GM23338 (cell line): Measurements from ENCODE around the gene DLST. TPM values are rescaled to one million over a fixed set of nuclear protein-coding genes. Genes with fewer than 3 reads are reported as not detected.
A peak's percentile ranks its signal among the peaks of the same experiment; 100 is the strongest.

ENCODE experiments used
- ATAC-seq: fragments of 200-7000 bp; cut with Tn5 transposase; 3 replicates; pipeline ENCODE4 v1.9.1; 2020
- DNase-seq: peaks from one replicate; pipeline ENCODE4 v3.0.0-alpha.2; 2015; ENCODE audit warnings: low spot score
- H2AFZ ChIP-seq: fragments of 200-600 bp; sonication (generic); 2 replicates; pipeline ENCODE4 v1.8.0; 2016; ENCODE audit warnings: antibody characterized with exemption, mild to moderate bottlenecking, moderate library complexity
- H3F3A ChIP-seq: fragments of 200-600 bp; sonication (generic); replicated peaks from 2 replicates; pipeline ENCODE4 v1.8.0; 2017; ENCODE audit warnings: antibody characterized with exemption, mixed run types, low read depth
- H3K27ac ChIP-seq: fragments of 200-600 bp; sonication (generic); 2 replicates; pipeline ENCODE4 v1.6.1; 2016; ENCODE audit warnings: low read depth
- H3K27me3 ChIP-seq: fragments of 200-600 bp; sonication (generic); 2 replicates; pipeline ENCODE4 v1.8.0; 2016; ENCODE audit warnings: mild to moderate bottlenecking, mixed run types, moderate library complexity; ENCODE audit not compliant: insufficient read depth
- H3K36me3 ChIP-seq: fragments of 200-600 bp; sonication (generic); 2 replicates; pipeline ENCODE4 v1.8.0; 2016; ENCODE audit warnings: mild to moderate bottlenecking; ENCODE audit not compliant: insufficient read depth
- H3K4me1 ChIP-seq: fragments of 200-600 bp; sonication (generic); 2 replicates; pipeline ENCODE4 v1.8.0; 2016; ENCODE audit warnings: mild to moderate bottlenecking, moderate library complexity; ENCODE audit not compliant: insufficient read depth
- H3K4me2 ChIP-seq: fragments of 200-600 bp; sonication (generic); 2 replicates; pipeline ENCODE4 v1.7.1; 2017; ENCODE audit warnings: mixed run types
- H3K4me3 ChIP-seq: fragments of 200-600 bp; sonication (generic); 2 replicates; pipeline ENCODE4 v1.6.1; 2016; ENCODE audit warnings: mixed run types
- H3K79me2 ChIP-seq: fragments of 200-600 bp; sonication (generic); replicated peaks from 2 replicates; pipeline ENCODE4 v1.8.0; 2017; ENCODE audit warnings: mild to moderate bottlenecking; ENCODE audit not compliant: insufficient read depth
- H3K9me2 ChIP-seq: fragments of 200-600 bp; sonication (generic); 2 replicates; pipeline ENCODE4 v1.8.0; 2017; ENCODE audit not compliant: insufficient read depth
- H4K20me1 ChIP-seq: fragments of 200-600 bp; sonication (generic); replicated peaks from 2 replicates; pipeline ENCODE4 v1.8.0; 2017; ENCODE audit warnings: mild to moderate bottlenecking; ENCODE audit not compliant: insufficient read depth
- H3K27ac Mint-ChIP-seq: 2 replicates; pipeline ENCODE4 v1.8.0; 2020; ENCODE audit warnings: inconsistent platforms, mild to moderate bottlenecking, moderate library complexity, mixed read lengths
- H3K27me3 Mint-ChIP-seq: 3 replicates; pipeline ENCODE4 v1.8.0; 2022; ENCODE audit warnings: low read depth, mild to moderate bottlenecking, moderate library complexity, mixed read lengths, inconsistent platforms; ENCODE audit not compliant: insufficient read depth, poor library complexity
- H3K36me3 Mint-ChIP-seq: 3 replicates; pipeline ENCODE4 v1.8.0; 2021; ENCODE audit warnings: low read depth, mild to moderate bottlenecking, inconsistent platforms, moderate library complexity, mixed read lengths
- H3K4me1 Mint-ChIP-seq: 3 replicates; pipeline ENCODE4 v1.8.0; 2020; ENCODE audit warnings: mild to moderate bottlenecking, inconsistent platforms, mixed read lengths
- H3K4me3 Mint-ChIP-seq: 3 replicates; pipeline ENCODE4 v1.8.0; 2021; ENCODE audit warnings: moderate library complexity, mild to moderate bottlenecking, inconsistent platforms, mixed read lengths
- H3K9me3 Mint-ChIP-seq: 3 replicates; pipeline ENCODE4 v1.8.0; 2020; ENCODE audit warnings: moderate library complexity, mild to moderate bottlenecking, inconsistent platforms, mixed read lengths
- CREB1 ChIP-seq: fragments of 250-450 bp; sonication (Bioruptor Pico); IDR thresholded peaks from 2 replicates; pipeline ENCODE4 v1.5.0; 2020; ENCODE audit warnings: low read depth, mild to moderate bottlenecking, moderate library complexity
- CTCF ChIP-seq, 2 experiments: fragments of 200-600 bp in 1 of 2; sonication (generic) in 1 of 2; conservative IDR thresholded peaks; 2 replicates each; pipeline versions ENCODE4 v1.5.1 to v1.6.1; 2016 to 2017; ENCODE audit warnings: antibody characterized with exemption in 2 of 2, low read depth in 2 of 2, mild to moderate bottlenecking in 2 of 2, moderate library complexity in 1 of 2
- ETS1 ChIP-seq: IDR thresholded peaks from 2 replicates; pipeline ENCODE4 v1.6.1; 2016; ENCODE audit warnings: antibody characterized with exemption
- EZH2phosphoT487 ChIP-seq: fragments of 200-600 bp; sonication (generic); IDR thresholded peaks from one replicate; pipeline ENCODE4 v1.8.1; 2018; ENCODE audit warnings: antibody characterized with exemption; ENCODE audit not compliant: unreplicated experiment
- JUNB ChIP-seq: IDR thresholded peaks from one replicate; pipeline ENCODE4 v1.6.1; 2016; ENCODE audit warnings: antibody characterized with exemption; ENCODE audit not compliant: unreplicated experiment
- NANOG ChIP-seq: IDR thresholded peaks from 2 replicates; pipeline ENCODE4 v1.6.1; 2016; ENCODE audit warnings: antibody characterized with exemption, borderline replicate concordance
- STAT1 ChIP-seq: IDR thresholded peaks from one replicate; pipeline ENCODE4 v1.6.1; 2016; ENCODE audit warnings: antibody characterized with exemption; ENCODE audit not compliant: unreplicated experiment
- ZNF114 ChIP-seq: fragments of 250-450 bp; sonication (Bioruptor Pico); IDR thresholded peaks from 2 replicates; pipeline ENCODE4 v1.5.0; 2020; ENCODE audit warnings: mild to moderate bottlenecking, moderate library complexity
- ZNF331 ChIP-seq: fragments of 250-450 bp; sonication (Bioruptor Pico); IDR thresholded peaks from 2 replicates; pipeline ENCODE4 v1.5.0; 2020; ENCODE audit warnings: low read depth, mild to moderate bottlenecking, moderate library complexity
- polyA plus RNA-seq: library from polyadenylated mRNA; unstranded; fragments of >200 nt; fragmentation: Nextera tagmentation; extraction: Ambion mirVana; gene quantifications from 2 replicates; pipeline ENCODE4 v1.2.1, GENCODE V29; 2016
- total RNA-seq: library from RNA; depleted of rRNA; stranded (reverse); fragments of >200 nt; shearing (Covaris generic); gene quantifications from 2 replicates; pipeline ENCODE4 v1.2.3, GENCODE V29; 2014

The DLST gene
- total and polyA plus RNA-seq, 2 experiments from 2014 or later, result 11.2 to 106 TPM

DNA sequence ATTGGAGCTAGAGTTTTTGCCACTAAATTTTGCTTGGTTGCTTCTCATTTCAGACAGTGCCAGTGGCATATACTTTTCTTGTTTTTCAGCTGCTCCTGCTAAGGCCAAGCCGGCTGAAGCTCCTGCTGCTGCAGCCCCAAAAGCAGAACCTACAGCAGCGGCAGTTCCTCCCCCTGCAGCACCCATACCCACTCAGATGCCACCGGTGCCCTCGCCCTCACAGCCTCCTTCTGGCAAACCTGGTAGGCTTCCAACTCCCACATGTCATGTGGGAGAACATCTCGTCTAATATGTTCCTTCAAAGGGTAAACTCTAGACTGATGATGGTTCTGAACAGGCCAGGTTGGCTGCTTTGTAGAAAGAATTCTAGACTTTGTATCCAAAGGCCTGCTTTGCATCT is 11.0 kb downstream of the DLST start:
- Histone ChIP-seq H3K4me3 (no peak overlapping the region), H4K20me1 (peaks cover 54% of the 10 kb centered on the region), H2AFZ (no peak overlapping the region), H3K79me2 (peaks cover 17% of the 10 kb centered on the region), H3K36me3 (peaks cover 61% of the 10 kb centered on the region), H3F3A (0 out of 2 replicates have a peak, but pooled peaks cover 6% of the 10 kb centered on the region), H3K4me2 (no peak overlapping the region), H3K27me3 (no peaks in the 10 kb centered on the region), H3K9me2 (no peaks in the 10 kb centered on the region), H3K4me1 (peaks cover 7% of the 10 kb centered on the region; the same call in 1 of the 2 replicates), H3K27ac (no peak overlapping the region)
- Mint-ChIP-seq H3K27ac (no peak overlapping the region), H3K4me1 (peaks cover 14% of the 10 kb centered on the region; the same call in 2 of the 3 replicates), H3K4me3 (no peak overlapping the region), H3K27me3 (no peaks in the 10 kb centered on the region), H3K36me3 (peaks cover 88% of the 10 kb centered on the region), H3K9me3 (no peaks in the 10 kb centered on the region)
- no peak for DNase-seq
- TF ChIP-seq NANOG (no peak), CTCF (conservative IDR thresholded peaks at IDR 0.05; ENCODE audit: low read depth in 2 of 2) (no peak), ZNF114 (CRISPR knock-in tag) (no peak), ETS1 (no peak), STAT1 (no peak), JUNB (no peak)
- no peak for ATAC-seq

GRCh38 chr14:74893614-74894091 is 11.9 kb downstream of the DLST start:
- Histone ChIP-seq H2AFZ (no peak overlapping the region), H3F3A (0 out of 2 replicates have a peak, but pooled peaks cover 7% of the 10 kb centered on the region), H3K79me2 (peaks cover 8% of the 10 kb centered on the region), H3K36me3 (peaks cover 69% of the 10 kb centered on the region), H3K4me1 (no peaks in the 10 kb centered on the region), H3K4me2 (no peak overlapping the region), H3K27me3 (no peaks in the 10 kb centered on the region), H3K9me2 (no peaks in the 10 kb centered on the region), H3K4me3 (no peak overlapping the region), H4K20me1 (peaks cover 53% of the 10 kb centered on the region), H3K27ac (no peak overlapping the region)
- H3K27ac Mint-ChIP-seq, result 0 out of 2 replicates have a peak overlapping the region, but pooled peaks have one; percentile 5
- peaks cover 93% of the 10 kb centered on the region for H3K36me3 Mint-ChIP-seq
- ATAC-seq, result no peak
- H3K9me3 Mint-ChIP-seq, result no peaks in the 10 kb centered on the region
- DNase-seq, result no peak
- H3K4me3 Mint-ChIP-seq, result no peak overlapping the region
- H3K4me1 Mint-ChIP-seq, result peaks cover 5% of the 10 kb centered on the region; the same call in 2 of the 3 replicates
- no peaks in the 10 kb centered on the region for H3K27me3 Mint-ChIP-seq
- no peak for TF ChIP-seq STAT1
- no peak for TF ChIP-seq ZNF114 (CRISPR knock-in tag)
- TF ChIP-seq EZH2phosphoT487, result no peak
- TF ChIP-seq CTCF (conservative IDR thresholded peaks at IDR 0.05; ENCODE audit: low read depth in 2 of 2), result no peak
- no peak for TF ChIP-seq ETS1
- TF ChIP-seq JUNB, result no peak
- no peak for TF ChIP-seq CREB1 (CRISPR knock-in tag)
- no peak for TF ChIP-seq NANOG
- TF ChIP-seq ZNF331 (CRISPR knock-in tag), result no peak
